ENCODE results near the gene CBFA2T3. TPM values are rescaled to one million over a fixed set of nuclear protein-coding genes. Genes with fewer than 3 reads are reported as not detected.

CBFA2T3 gene
- total and polyA plus RNA-seq, 2 donors (not counting 1 experiment from before 2014, with no cell fraction given) = 40.8 to 58.3 TPM

GRCh38 chr16:88883946-88884345 is 93.1 kb downstream of the CBFA2T3 start:
- Histone ChIP-seq H3K4me1 (ENCODE audit: control insufficient read depth in 2 of 2, insufficient read depth in 2 of 2, low read length in 2 of 2) (peaks cover 0 to 8% of the 10 kb centered on the region in 2 donors), H3K27ac (ENCODE audit: low read length in 2 of 2) (no peak overlapping the region), H3K4me2 (replicated peaks; ENCODE audit: low read depth, low read length, poor library complexity, severe bottlenecking) (no peak overlapping the region), H3K36me3 (replicated peaks in 1 of 2; ENCODE audit: control extremely low read depth in 1 of 2, control insufficient read depth in 1 of 2, extremely low read depth in 1 of 2, insufficient read depth in 2 of 2, low read length in 1 of 2) (peaks cover 0 to 83% of the 10 kb centered on the region in 2 experiments), H2AFZ (ENCODE audit: insufficient read depth, low read depth, low read length, poor library complexity, severe bottlenecking) (no peak overlapping the region), H3K27me3 (replicated peaks in 1 of 4; ENCODE audit: control extremely low read depth in 1 of 4, control insufficient read depth in 3 of 4, insufficient read depth in 4 of 4, low read length in 3 of 4) (no peaks in the 10 kb centered on the region), H4K20me1 (ENCODE audit: control insufficient read depth, insufficient read depth, low read length, poor library complexity, severe bottlenecking) (peaks cover 94% of the 10 kb centered on the region), H3K9me3 (ENCODE audit: control extremely low read depth in 1 of 3, control insufficient read depth in 2 of 3, insufficient read depth in 1 of 3, low read length in 2 of 3) (peaks cover 0 to 13% (median 0%) of the 10 kb centered on the region in 3 donors), H3K79me2 (ENCODE audit: control insufficient read depth, insufficient read depth, low read length) (peaks cover 9% of the 10 kb centered on the region), H3K9ac (ENCODE audit: low read length) (no peak overlapping the region), H3K4me3 (ENCODE audit: control extremely low read depth in 1 of 5, extremely low read depth in 1 of 5, insufficient read depth in 1 of 5, low read depth in 2 of 5, low read length in 4 of 5) (no peak overlapping the region)
- Mint-ChIP-seq H3K9me3 (ENCODE audit: insufficient read depth) (no peaks in the 10 kb centered on the region), H3K27ac (no peak overlapping the region), H3K4me3 (no peak overlapping the region), H3K4me1 (peaks cover 6% of the 10 kb centered on the region), H3K27me3 (no peaks in the 10 kb centered on the region)
- TF ChIP-seq EZH2 (IDR thresholded peaks at IDR 0.05; ENCODE audit: borderline replicate concordance, insufficient read depth, low read depth, low read length, poor library complexity, severe bottlenecking) (no peak), CTCF (IDR thresholded peaks at IDR 0.05) (no peak)
- intact Hi-C loops (cut with micrococcal nuclease) = no loop called here
- ChIA-PET POLR2A (no interaction called here), CTCF (no interaction called here)
- WGBS (ENCODE audit: insufficient coverage) = 83% methylated on average over 11 of the region's 11 CpGs
- DNase-seq = no peak
- no peak for ATAC-seq (ENCODE audit: low read depth)

GRCh38 chr16:88883117-88883895 is 93.7 kb downstream of the CBFA2T3 start:
- no peaks in the 10 kb centered on the region for H3K27me3 ChIP-seq (replicated peaks in 1 of 4; ENCODE audit: control extremely low read depth in 1 of 4, control insufficient read depth in 3 of 4, insufficient read depth in 4 of 4, low read length in 3 of 4)
- POLR2A ChIA-PET = no interaction called here
- 98% methylated on average over 49 of the region's 49 CpGs for WGBS (ENCODE audit: insufficient coverage)
- H2AFZ ChIP-seq (ENCODE audit: insufficient read depth, low read depth, low read length, poor library complexity, severe bottlenecking) = no peak overlapping the region
- Mint-ChIP-seq H3K27ac (peak overlapping the region; percentile 37), H3K27me3 (no peaks in the 10 kb centered on the region), H3K4me3 (no peak overlapping the region), H3K4me1 (peaks cover 6% of the 10 kb centered on the region), H3K9me3 (ENCODE audit: insufficient read depth) (no peaks in the 10 kb centered on the region)
- H3K9me3 ChIP-seq (ENCODE audit: control extremely low read depth in 1 of 3, control insufficient read depth in 2 of 3, insufficient read depth in 1 of 3, low read length in 2 of 3) = peaks cover 0 to 13% (median 0%) of the 10 kb centered on the region in 3 donors
- no peak for TF ChIP-seq CTCF (IDR thresholded peaks at IDR 0.05)
- TF ChIP-seq EZH2 (IDR thresholded peaks at IDR 0.05; ENCODE audit: borderline replicate concordance, insufficient read depth, low read depth, low read length, poor library complexity, severe bottlenecking) = no peak
- DNase-seq (no peak), ATAC-seq (ENCODE audit: low read depth) (no peak)
- no peak overlapping the region for H3K9ac ChIP-seq (ENCODE audit: low read length)
- H4K20me1 ChIP-seq (ENCODE audit: control insufficient read depth, insufficient read depth, low read length, poor library complexity, severe bottlenecking) = peaks cover 92% of the 10 kb centered on the region
- H3K4me3 ChIP-seq (ENCODE audit: control extremely low read depth in 1 of 5, extremely low read depth in 1 of 5, insufficient read depth in 1 of 5, low read depth in 2 of 5, low read length in 4 of 5) = no peak overlapping the region
- H3K4me1 ChIP-seq (ENCODE audit: control insufficient read depth in 2 of 2, insufficient read depth in 2 of 2, low read length in 2 of 2) = peaks cover 0 to 8% of the 10 kb centered on the region in 2 donors
- H3K36me3 ChIP-seq (replicated peaks in 1 of 2; ENCODE audit: control extremely low read depth in 1 of 2, control insufficient read depth in 1 of 2, extremely low read depth in 1 of 2, insufficient read depth in 2 of 2, low read length in 1 of 2) = peaks cover 0 to 85% of the 10 kb centered on the region in 2 experiments
- peaks cover 9% of the 10 kb centered on the region for H3K79me2 ChIP-seq (ENCODE audit: control insufficient read depth, insufficient read depth, low read length)
- no peak overlapping the region for H3K4me2 ChIP-seq (replicated peaks; ENCODE audit: low read depth, low read length, poor library complexity, severe bottlenecking)
- intact Hi-C loops (cut with micrococcal nuclease) = no loop called here
- no peak overlapping the region for H3K27ac ChIP-seq (ENCODE audit: low read length in 2 of 2)
- CTCF ChIA-PET = no interaction called here

All from B cell (primary cell).